Left colon (tissue), 2 donors: Measurements from ENCODE around the gene EPN3. TPM values are rescaled to one million over a fixed set of nuclear protein-coding genes. Genes with fewer than 3 reads are reported as not detected.

Experiments used
- ATAC-seq: fragments of 200-7000 bp; cut with Tn5 transposase; one replicate; pipeline ENCODE4 v1.9.1; 2020; ENCODE audit warnings: mild to moderate bottlenecking, moderate library complexity
- DNase-seq, 2 donors: peaks; one replicate each; pipeline ENCODE4 v3.0.0-alpha.2; 2020
- intact Hi-C, 2 donors: fragments of 100-400 bp; cut with DNase I in 1 of 2; cut with micrococcal nuclease in 1 of 2; formaldehyde crosslinking; loops; one replicate each; pipeline versions ENCODE4 v1.11.2 to v1.14.0; 2022; cut with DNase I, micrococcal nuclease
- total RNA-seq, 2 donors: library from RNA; stranded (reverse); fragmentation: NEBNext Ultra II Directional; extraction: Animal tissue kit (Norgen Biotek cat#: 25700); gene quantifications; one replicate each; pipeline ENCODE4 v1.2.1, GENCODE V29; 2021
- donor health status: DM: no; HTN: no; CAD: no.
- donor health status: DM: yes; HTN: yes; CAD: no.

EPN3 gene
- total RNA-seq, 2 donors from 2014 or later: 40.1 to 58.5 TPM

GRCh38 chr17:50542795-50543774 lies 10.6 kb downstream of the EPN3 start:
- ATAC-seq (peak; percentile 49), DNase-seq (peak; percentile 83 to 85)
- intact Hi-C loops: loop anchor here (10.0 kb wide), 2 partner anchors 292 to 302 kb away; partner anchors contain the start of gene WFIKKN2 (in 1 of the 2)

- DNase-seq (no peak), ATAC-seq (no peak)
- intact Hi-C loops: loop anchor here (10.0 kb wide), 2 partner anchors 290 to 300 kb away; partner anchors contain the start of gene WFIKKN2 (in 1 of the 2)
These were observed 12.0 kb downstream of the EPN3 start for GRCh38 chr17:50544516-50544915.

GRCh38 chr17:50545311-50545710 lies 12.8 kb downstream of the EPN3 start:
- DNase-seq: peak; percentile 74 to 81
- peak; percentile 12 for ATAC-seq
- intact Hi-C loops: loop anchor here (5.0 to 10.0 kb wide), 3 partner anchors 92 to 299 kb away; partner anchors contain the start of gene WFIKKN2 (in 1 of the 2)

GRCh38 chr17:50546701-50547034 lies 14.1 kb downstream of the EPN3 start:
- DNase-seq: no peak
- no peak for ATAC-seq
- intact Hi-C loops: loop anchor here (5.0 to 10.0 kb wide), 3 partner anchors 91 to 298 kb away; partner anchors contain the start of gene WFIKKN2 (in 1 of the 2)

- intact Hi-C loops: loop anchor here (5.0 to 10.0 kb wide), 3 partner anchors 90 to 298 kb away; partner anchors contain the start of gene WFIKKN2 (in 1 of the 2)
- ATAC-seq: peak; percentile 59
- DNase-seq: peak; percentile 93 to 95
These were observed 14.7 kb downstream of the EPN3 start, which contains the start of gene SPATA20 for GRCh38 chr17:50547035-50547735. TSS of gene SPATA20 (plus strand) at chr17:50547174. CDS start at chr17:50547209, 35 bp downstream.

- ATAC-seq (peak; percentile 33), DNase-seq (peak; percentile 71 to 73)
These were observed 15.2 kb downstream of the EPN3 start for GRCh38 chr17:50547736-50548083.

GRCh38 chr17:50548831-50549230 lies 16.3 kb downstream of the EPN3 start:
- ATAC-seq (no peak), DNase-seq (no peak)
- intact Hi-C loops: loop anchor here (5.0 to 10.0 kb wide), 3 partner anchors 88 to 296 kb away; partner anchors contain the start of gene WFIKKN2 (in 1 of the 2)

More at GRCh38 chr17:50547736-50548083, 15.2 kb downstream of the EPN3 start:
- intact Hi-C loops: loop anchor here (5.0 to 10.0 kb wide), 3 partner anchors 90 to 297 kb away; partner anchors contain the start of gene WFIKKN2 (in 1 of the 2)

GRCh38 chr17:50549256-50549941 lies 16.9 kb downstream of the EPN3 start:
- no peak for DNase-seq
- intact Hi-C loops: loop anchor here (5.0 to 10.0 kb wide), 3 partner anchors 88 to 295 kb away; partner anchors contain the start of gene WFIKKN2 (in 1 of the 2)
- no peak for ATAC-seq

- DNase-seq: no peak
- ATAC-seq: no peak
- intact Hi-C loops: loop anchor here (5.0 to 10.0 kb wide), 6 partner anchors 77 to 295 kb away; partner anchors contain the start of gene WFIKKN2 (in 1 of the 2)
These were observed 17.4 kb downstream of the EPN3 start for GRCh38 chr17:50549969-50550368.

- DNase-seq (peak; percentile 75 to 76), ATAC-seq (peak; percentile 53)
- intact Hi-C loops: loop anchor here (5.0 to 10.0 kb wide), 3 partner anchors 76 to 146 kb away; no protein-coding TSS in a partner anchor
These were observed 18.3 kb downstream of the EPN3 start for GRCh38 chr17:50550661-50551432.

GRCh38 chr17:50551433-50551815 lies 18.9 kb downstream of the EPN3 start:
- intact Hi-C loops: loop anchor here (5.0 to 10.0 kb wide), 3 partner anchors 76 to 146 kb away; no protein-coding TSS in a partner anchor
- no peak for DNase-seq
- ATAC-seq: no peak

- DNase-seq (no peak), ATAC-seq (no peak)
- intact Hi-C loops: loop anchor here (5.0 to 10.0 kb wide), 3 partner anchors 75 to 145 kb away; no protein-coding TSS in a partner anchor
These were observed 19.3 kb downstream of the EPN3 start for GRCh38 chr17:50551884-50552283.

GRCh38 chr17:50554201-50554600 lies 21.7 kb downstream of the EPN3 start:
- DNase-seq (no peak), ATAC-seq (no peak)
- intact Hi-C loops: loop anchor here (5.0 to 10.0 kb wide), 3 partner anchors 73 to 143 kb away; no protein-coding TSS in a partner anchor

GRCh38 chr17:50556803-50557202 lies 24.3 kb downstream of the EPN3 start:
- DNase-seq (no peak), ATAC-seq (no peak)
- intact Hi-C loops: loop anchor here in 1 of 2 donors (10.0 kb wide), 1 partner anchor 138 kb away; no protein-coding TSS in a partner anchor

GRCh38 chr17:50557630-50558029 lies 25.1 kb downstream of the EPN3 start:
- intact Hi-C loops: loop anchor here in 1 of 2 donors (10.0 kb wide), 1 partner anchor 137 kb away; no protein-coding TSS in a partner anchor
- ATAC-seq (no peak), DNase-seq (no peak)

- ATAC-seq (no peak), DNase-seq (no peak)
- intact Hi-C loops: loop anchor here in 1 of 2 donors (10.0 kb wide), 1 partner anchor 137 kb away; no protein-coding TSS in a partner anchor
These were observed 25.6 kb downstream of the EPN3 start for GRCh38 chr17:50558091-50558490.

GRCh38 chr17:50558581-50558940 lies 26.0 kb downstream of the EPN3 start:
- DNase-seq: no peak
- intact Hi-C loops: loop anchor here in 1 of 2 donors (10.0 kb wide), 1 partner anchor 136 kb away; no protein-coding TSS in a partner anchor

More at GRCh38 chr17:50558581-50558940, 26.0 kb downstream of the EPN3 start:
- ATAC-seq: no peak
